H1 (cell line): Measurements from ENCODE around the gene COL11A2. TPM values are rescaled to one million over a fixed set of nuclear protein-coding genes. Genes with fewer than 3 reads are reported as not detected.

ENCODE experiments used
- CTCF ChIA-PET: fragments of 300-600 bp; sonication (Branson Sonifier 250); formaldehyde crosslinking; loops from one replicate; lab custom pipeline; 2021; ENCODE audit not compliant: partially characterized antibody; lab: Charles Lee
- POLR2A ChIA-PET: fragments of 300-600 bp; sonication (Branson Sonifier 250); formaldehyde crosslinking; loops from one replicate; lab custom pipeline; 2021; ENCODE audit warnings: inconsistent platforms; ENCODE audit not compliant: partially characterized antibody; lab: Charles Lee
- DNase-seq, 2 experiments: peaks; one replicate each; pipeline versions ENCODE4 v3.0.0 to v3.0.0-alpha.2; 2010 to 2022; ENCODE audit warnings: low spot score in 2 of 2, low read depth in 1 of 2, mixed read lengths in 1 of 2
- FAIRE-seq: peaks from 2 replicates; lab custom pipeline; 2011; peaks lifted over from hg19 to GRCh38; lab: Jason Lieb, UNC
- H2AFZ ChIP-seq: 2 replicates; pipeline ENCODE4 v1.8.1; 2012; ENCODE audit warnings: low read length, inconsistent platforms
- H2AK5ac ChIP-seq: 2 replicates; pipeline ENCODE4 v1.6.1; 2013; ENCODE audit warnings: low read depth, low read length
- H2BK120ac ChIP-seq: replicated peaks from 2 replicates; pipeline ENCODE3; 2013; ENCODE audit warnings: low read depth, low read length, inconsistent platforms
- H2BK12ac ChIP-seq: 2 replicates; pipeline ENCODE4 v1.6.1; 2013; ENCODE audit warnings: low read depth, low read length
- H2BK15ac ChIP-seq: 2 replicates; pipeline ENCODE4 v1.6.1; 2013; ENCODE audit warnings: low read length
- H2BK20ac ChIP-seq: 2 replicates; pipeline ENCODE4 v1.6.1; 2013; ENCODE audit warnings: low read length
- H2BK5ac ChIP-seq: 2 replicates; pipeline ENCODE4 v1.6.1; 2013; ENCODE audit warnings: low read depth, low read length
- H3K14ac ChIP-seq: 2 replicates; pipeline ENCODE4 v1.6.1; 2013; ENCODE audit warnings: inconsistent platforms; ENCODE audit not compliant: insufficient read length
- H3K18ac ChIP-seq: 2 replicates; pipeline ENCODE4 v1.6.1; 2013; ENCODE audit warnings: low read length; ENCODE audit errors: extremely low read depth
- H3K23ac ChIP-seq: 2 replicates; pipeline ENCODE4 v1.6.1; 2013; ENCODE audit warnings: inconsistent platforms; ENCODE audit not compliant: insufficient read length
- H3K23me2 ChIP-seq: 2 replicates; pipeline ENCODE4 v1.6.1; 2013; ENCODE audit warnings: low read depth, low read length
- H3K27ac ChIP-seq: 2 replicates; pipeline ENCODE4 v1.6.1; 2011; ENCODE audit warnings: low read depth, low read length, inconsistent platforms
- H3K27me3 ChIP-seq, 4 experiments: replicated peaks in 1 of 4; 1 replicate in 1 of 4; 2 replicates in 3 of 4; pipeline versions ENCODE4 v1.6.1 to v1.8.1; 2011 to 2013; ENCODE audit warnings: low read length in 3 of 4, mild to moderate bottlenecking in 3 of 4, inconsistent platforms in 2 of 4, mixed read lengths in 2 of 4, moderate library complexity in 1 of 4; ENCODE audit not compliant: control insufficient read depth in 3 of 4, insufficient read depth in 3 of 4; ENCODE audit errors: extremely low read depth in 1 of 4
- H3K36me3 ChIP-seq, 4 experiments: 2 replicates each; pipeline versions ENCODE4 v1.6.1 to v1.8.1; 2011 to 2013; ENCODE audit warnings: mild to moderate bottlenecking in 4 of 4, low read length in 3 of 4, moderate library complexity in 2 of 4, control low read depth in 1 of 4, inconsistent platforms in 1 of 4; ENCODE audit not compliant: insufficient read depth in 4 of 4, control insufficient read depth in 2 of 4
- H3K4ac ChIP-seq: replicated peaks from 2 replicates; pipeline ENCODE3; 2013; ENCODE audit warnings: low read length, low read depth, mixed read lengths, inconsistent platforms; ENCODE audit not compliant: insufficient read length
- H3K4me1 ChIP-seq, 4 experiments: replicated peaks in 1 of 4; 1 replicate in 1 of 4; 2 replicates in 3 of 4; pipeline versions ENCODE4 v1.6.1 to v1.8.1; 2011 to 2013; ENCODE audit warnings: low read length in 3 of 4, inconsistent platforms in 2 of 4, mixed read lengths in 1 of 4; ENCODE audit not compliant: insufficient read depth in 4 of 4, control insufficient read depth in 3 of 4
- H3K4me2 ChIP-seq, 2 experiments: 2 replicates each; pipeline versions ENCODE4 v1.6.1 to v1.8.1; 2011 to 2013; ENCODE audit warnings: low read depth in 2 of 2, low read length in 2 of 2, control low read depth in 1 of 2, inconsistent platforms in 1 of 2, mild to moderate bottlenecking in 1 of 2; ENCODE audit not compliant: insufficient read depth in 1 of 2
- H3K4me3 ChIP-seq, 4 experiments: fragments of 200-600, 300-600 bp in 1 of 4; sonication (generic), shearing (Covaris generic), sonication (Bioruptor Twin) in 1 of 4; 2 replicates each; pipeline versions ENCODE4 v1.5.1 to v1.8.1; 2011 to 2016; ENCODE audit warnings: low read length in 4 of 4, low read depth in 3 of 4, control low read depth in 2 of 4, inconsistent platforms in 2 of 4, mild to moderate bottlenecking in 2 of 4, mixed read lengths in 1 of 4, moderate library complexity in 1 of 4; ENCODE audit not compliant: insufficient read depth in 2 of 4; ENCODE audit errors: extremely low read depth in 1 of 4
- H3K56ac ChIP-seq: replicated peaks from 2 replicates; pipeline ENCODE3; 2013; ENCODE audit warnings: low read depth, mild to moderate bottlenecking, mixed read lengths, low read length, inconsistent platforms; ENCODE audit not compliant: insufficient read length
- H3K79me1 ChIP-seq: 2 replicates; pipeline ENCODE4 v1.6.1; 2013; ENCODE audit warnings: low read depth, low read length, control low read depth
- H3K79me2 ChIP-seq, 2 experiments: 2 replicates each; pipeline versions ENCODE4 v1.6.1 to v1.8.1; 2012 to 2013; ENCODE audit warnings: low read length in 2 of 2, mild to moderate bottlenecking in 2 of 2, inconsistent platforms in 1 of 2; ENCODE audit not compliant: insufficient read depth in 2 of 2, control insufficient read depth in 1 of 2
- H3K9ac ChIP-seq, 4 experiments: replicated peaks in 1 of 4; 1 replicate in 1 of 4; 2 replicates in 3 of 4; pipeline versions ENCODE4 v1.6.1 to v1.8.1; 2011 to 2013; ENCODE audit warnings: low read depth in 3 of 4, low read length in 3 of 4, control low read depth in 2 of 4, mild to moderate bottlenecking in 2 of 4, moderate library complexity in 2 of 4, inconsistent platforms in 1 of 4; ENCODE audit errors: extremely low read depth in 1 of 4
- H3K9me3 ChIP-seq, 2 experiments: 2 replicates each; pipeline versions ENCODE4 v1.6.1 to v1.8.1; 2012 to 2013; ENCODE audit warnings: mild to moderate bottlenecking in 2 of 2, moderate library complexity in 2 of 2, control low read depth in 1 of 2, inconsistent platforms in 1 of 2, low read depth in 1 of 2, low read length in 1 of 2, mixed read lengths in 1 of 2; ENCODE audit not compliant: insufficient read depth in 2 of 2
- H4K20me1 ChIP-seq, 2 experiments: replicated peaks in 1 of 2; 2 replicates each; pipeline versions ENCODE3 to v1.8.1; 2011 to 2013; ENCODE audit warnings: inconsistent platforms in 2 of 2, low read length in 2 of 2, mild to moderate bottlenecking in 1 of 2; ENCODE audit not compliant: insufficient read depth in 2 of 2, control insufficient read depth in 1 of 2
- H4K5ac ChIP-seq: 2 replicates; pipeline ENCODE4 v1.6.1; 2013; ENCODE audit warnings: low read length, low read depth, mixed read lengths, inconsistent platforms; ENCODE audit not compliant: insufficient read length
- H4K8ac ChIP-seq: 2 replicates; pipeline ENCODE4 v1.8.0; 2013; ENCODE audit warnings: mild to moderate bottlenecking, moderate library complexity, low read length, inconsistent platforms; ENCODE audit not compliant: insufficient read depth; ENCODE audit errors: extremely low read depth
- H4K91ac ChIP-seq: replicated peaks from 2 replicates; pipeline ENCODE3; 2013; ENCODE audit warnings: low read length, mixed read lengths, inconsistent platforms; ENCODE audit not compliant: insufficient read length
- POLR2AphosphoS5 ChIP-seq: IDR thresholded peaks from 2 replicates; pipeline ENCODE4 v1.6.1; 2011; ENCODE audit warnings: low read depth, low read length
- SIX5 ChIP-seq: IDR thresholded peaks from 2 replicates; pipeline ENCODE4 v1.6.1; 2011; ENCODE audit warnings: mild to moderate bottlenecking, low read depth, low read length
- SUZ12 ChIP-seq: fragments of 200-600 bp; sonication (generic); IDR thresholded peaks from 2 replicates; pipeline ENCODE4 v1.6.1; 2012; ENCODE audit warnings: mild to moderate bottlenecking, inconsistent platforms, low read length, moderate library complexity, mixed read lengths
- WGBS, 2 experiments: shearing (Covaris generic) in 1 of 2; methylation state at CpG; one replicate each; pipeline versions ENCODE4 v1.1.6 to v1.1.7; 2013 to 2015; ENCODE audit warnings: low lambda C conversion rate in 2 of 2, mixed read lengths in 2 of 2, inconsistent platforms in 1 of 2, low coverage in 1 of 2, missing lambda C conversion rate in 1 of 2; ENCODE audit not compliant: insufficient replicate concordance in 2 of 2, insufficient coverage in 1 of 2, insufficient read length in 1 of 2; ENCODE audit errors: extremely low coverage in 1 of 2, missing lambda C conversion rate in 1 of 2; 5-methylcytosine and 5-hydroxymethylcytosine counted together
- polyA plus RNA-seq, 7 experiments: library from polyadenylated mRNA; depleted of rRNA in 3 of 7; stranded (reverse) in 5 of 7; unstranded in 2 of 7; fragments of >200 nt in 5 of 7; fragments of 200-250 nt in 2 of 7; gene quantifications; 1 replicate in 5 of 7; 2 replicates in 1 of 7; 4 replicates in 1 of 7; pipeline versions ENCODE4 v1.2.1 to v1.2.3, GENCODE V29; 2011 to 2013; ENCODE audit warnings: missing spikeins in 2 of 7, mixed read lengths in 2 of 7
- total RNA-seq: library from RNA; stranded (reverse); fragmentation: NEBNext Ultra II Directional; extraction: Animal tissue kit (Norgen Biotek cat#: 25700); gene quantifications from 2 replicates; pipeline ENCODE4 v1.2.1, GENCODE V29; 2021

The COL11A2 gene
- total and polyA plus RNA-seq, 2 of the 8 experiments (the other 6 are each of a cell fraction or from before 2014, with no cell fraction given) = 2.8 to 3.8 TPM

GRCh38 chr6:33217681-33218080, 25.4 kb upstream of the COL11A2 start:
- H3K56ac ChIP-seq = no peak overlapping the region
- H3K9ac ChIP-seq = no peak overlapping the region
- H2BK12ac ChIP-seq = no peak overlapping the region
- no peak overlapping the region for H4K91ac ChIP-seq
- no peak overlapping the region for H3K23ac ChIP-seq
- no peak overlapping the region for H4K8ac ChIP-seq
- FAIRE-seq = no peak
- H3K9me3 ChIP-seq = no peaks in the 10 kb centered on the region
- H3K79me2 ChIP-seq = no peaks in the 10 kb centered on the region
- H4K20me1 ChIP-seq = peaks cover 0 to 6% of the 10 kb centered on the region in 2 experiments
- peaks cover 11% of the 10 kb centered on the region; the same call in 1 of the 2 replicates for H3K23me2 ChIP-seq
- no peak overlapping the region for H3K14ac ChIP-seq
- H2AFZ ChIP-seq = no peak overlapping the region
- CTCF ChIA-PET = interaction anchor here (0.8 to 2.1 kb wide), 7 partner anchors 13 to 31 kb away, joined by 3 to 6 read pairs (median 4); no protein-coding TSS in a partner anchor
- POLR2A ChIA-PET = interaction anchor here (1.2 kb wide), 1 partner anchor 31 kb away, joined by 3 read pairs; no protein-coding TSS in a partner anchor
- DNase-seq = no peak
- H3K4me2 ChIP-seq = no peak overlapping the region
- no peak overlapping the region for H4K5ac ChIP-seq
- H2BK15ac ChIP-seq = no peak overlapping the region
- no peaks in the 10 kb centered on the region for H3K79me1 ChIP-seq
- no peak overlapping the region for H3K4me3 ChIP-seq
- WGBS, 2 experiments = 53% methylated on average over 3 of the region's 3 CpGs; no CpG with 5 or more reads in 1 of the 2 experiments
- H2BK120ac ChIP-seq = no peak overlapping the region
- peaks cover 39 to 75% (median 67%) of the 10 kb centered on the region in 4 experiments for H3K27me3 ChIP-seq
- 0 out of 2 replicates have a peak, but pooled peaks have one; percentile 33 for TF ChIP-seq POLR2AphosphoS5
- no peak for TF ChIP-seq SIX5
- no peak for TF ChIP-seq SUZ12
- TF ChIP-seq, all 59 proteins: peak for 1
- H3K4ac ChIP-seq = no peak overlapping the region
- H2BK20ac ChIP-seq = no peak overlapping the region
- H3K4me1 ChIP-seq = peaks cover 0 to 7% (median 2%) of the 10 kb centered on the region in 4 experiments; a peak in 5 of 7 replicates
- H3K27ac ChIP-seq = no peak overlapping the region
- H2AK5ac ChIP-seq = no peak overlapping the region
- H3K36me3 ChIP-seq = no peaks in the 10 kb centered on the region
- H2BK5ac ChIP-seq = no peak overlapping the region
- no peak overlapping the region for H3K18ac ChIP-seq
